KMS-11 (cell line): ENCODE measurements around the gene GRAMD1C.
A peak's percentile ranks its signal among the peaks of the same experiment; 100 is the strongest.

Source experiments
- H2AFZ ChIP-seq: fragments of 200-600 bp; sonication (generic); 2 replicates; pipeline ENCODE4 v1.6.1; 2016; ENCODE audit warnings: antibody characterized with exemption, mixed run types, low read depth
- H3K27ac ChIP-seq: fragments of 200-600 bp; sonication (generic); 2 replicates; pipeline ENCODE4 v1.6.1; 2016; ENCODE audit warnings: mild to moderate bottlenecking, mixed run types
- H3K27me3 ChIP-seq: fragments of 200-600 bp; sonication (generic); 2 replicates; pipeline ENCODE4 v1.6.1; 2017; ENCODE audit warnings: mild to moderate bottlenecking, low read depth, mixed run types, moderate library complexity; ENCODE audit not compliant: insufficient read depth
- H3K36me3 ChIP-seq: fragments of 200-600 bp; sonication (generic); 2 replicates; pipeline ENCODE4 v1.6.1; 2017; ENCODE audit warnings: mild to moderate bottlenecking, mixed run types; ENCODE audit not compliant: insufficient read depth
- H3K4me1 ChIP-seq: fragments of 200-600 bp; sonication (generic); 2 replicates; pipeline ENCODE4 v1.6.1; 2016; ENCODE audit warnings: mild to moderate bottlenecking, low read depth, mixed run types; ENCODE audit not compliant: poor library complexity, severe bottlenecking
- H3K4me2 ChIP-seq: fragments of 200-600 bp; sonication (generic); 2 replicates; pipeline ENCODE4 v1.7.0; 2016; ENCODE audit warnings: mild to moderate bottlenecking, mixed run types
- H3K4me3 ChIP-seq: fragments of 200-600 bp; sonication (generic); IDR thresholded peaks from 2 replicates; pipeline ENCODE4 v1.6.1; 2017; ENCODE audit warnings: low read depth, low read length, mixed read lengths; ENCODE audit not compliant: insufficient read depth
- H3K79me2 ChIP-seq: fragments of 200-600 bp; sonication (generic); 2 replicates; pipeline ENCODE4 v1.6.1; 2016; ENCODE audit warnings: low read depth, mixed run types; ENCODE audit not compliant: insufficient read depth
- H3K9ac ChIP-seq: fragments of 200-600 bp; sonication (generic); 2 replicates; pipeline ENCODE4 v1.6.1; 2016; ENCODE audit warnings: mild to moderate bottlenecking, mixed run types
- H4K20me1 ChIP-seq: fragments of 200-600 bp; sonication (generic); 2 replicates; pipeline ENCODE4 v1.6.1; 2016; ENCODE audit warnings: mild to moderate bottlenecking, mixed run types; ENCODE audit not compliant: insufficient read depth
- CTCF ChIP-seq: fragments of 200-600 bp; sonication (generic); conservative IDR thresholded peaks from 2 replicates; pipeline ENCODE4 v1.6.1; 2017; ENCODE audit warnings: low read depth, mild to moderate bottlenecking, antibody characterized with exemption, low read length, moderate library complexity, mixed read lengths

The GRAMD1C gene

DNA sequence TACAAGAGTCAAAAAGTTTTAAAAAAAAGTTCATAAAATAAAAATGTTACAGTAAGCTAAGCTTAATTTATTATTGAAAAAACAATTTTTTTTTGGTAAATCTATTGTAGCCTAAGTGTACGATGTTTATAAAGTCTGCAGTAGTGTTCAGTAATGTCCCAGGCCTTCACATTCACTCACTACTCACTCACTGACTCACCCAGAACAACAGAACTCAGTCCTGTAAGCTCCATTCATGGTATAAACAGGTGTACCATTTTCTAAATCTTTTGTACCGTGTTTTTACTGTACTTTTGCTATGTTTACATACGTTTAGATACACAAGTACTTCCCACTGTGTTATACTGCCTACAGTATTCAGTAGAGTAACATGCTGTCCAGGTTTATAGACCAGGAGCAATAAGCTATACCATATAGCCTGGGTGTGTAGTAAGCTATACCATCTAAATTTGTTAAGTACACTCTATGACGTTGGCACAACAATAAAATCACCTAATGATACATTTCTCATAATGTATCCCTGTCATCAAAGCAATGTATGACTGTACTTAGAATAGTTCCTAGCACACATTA lies 68.1 kb downstream of the GRAMD1C start:
- no peak overlapping the region for H2AFZ ChIP-seq
- no peaks in the 10 kb centered on the region for H3K36me3 ChIP-seq
- no peak for TF ChIP-seq CTCF
- H3K4me1 ChIP-seq, result no peaks in the 10 kb centered on the region
- no peaks in the 10 kb centered on the region for H4K20me1 ChIP-seq
- no peak overlapping the region for H3K9ac ChIP-seq
- no peak overlapping the region for H3K4me3 ChIP-seq
- no peaks in the 10 kb centered on the region for H3K27me3 ChIP-seq
- H3K79me2 ChIP-seq, result no peaks in the 10 kb centered on the region
- H3K4me2 ChIP-seq, result no peak overlapping the region
- H3K27ac ChIP-seq, result no peak overlapping the region

DNA sequence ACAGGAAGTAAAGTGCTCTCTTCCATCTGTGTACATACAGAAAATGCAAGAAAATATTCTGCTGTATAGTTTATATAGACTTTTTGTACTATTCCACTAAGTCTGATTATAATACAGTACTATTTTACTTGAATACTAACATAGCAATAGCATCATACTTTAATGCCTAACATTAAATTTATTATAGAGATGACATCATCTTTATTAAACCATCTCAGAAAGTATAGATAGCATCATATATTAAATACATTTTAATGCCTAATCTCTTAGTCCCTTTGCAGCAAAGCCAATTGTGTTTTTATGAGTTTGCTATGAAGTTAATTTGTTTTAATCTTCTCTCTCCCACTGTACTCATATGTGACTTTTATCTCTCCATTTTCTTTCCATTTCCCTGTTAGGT lies 69.5 kb downstream of the GRAMD1C start:
- Histone ChIP-seq H4K20me1 (no peaks in the 10 kb centered on the region), H3K9ac (no peak overlapping the region), H3K27me3 (no peaks in the 10 kb centered on the region), H2AFZ (no peak overlapping the region), H3K27ac (no peak overlapping the region), H3K4me2 (no peak overlapping the region), H3K36me3 (no peaks in the 10 kb centered on the region), H3K4me3 (no peak overlapping the region), H3K4me1 (peaks cover 8% of the 10 kb centered on the region), H3K79me2 (no peaks in the 10 kb centered on the region)
- no peak for TF ChIP-seq CTCF

DNA sequence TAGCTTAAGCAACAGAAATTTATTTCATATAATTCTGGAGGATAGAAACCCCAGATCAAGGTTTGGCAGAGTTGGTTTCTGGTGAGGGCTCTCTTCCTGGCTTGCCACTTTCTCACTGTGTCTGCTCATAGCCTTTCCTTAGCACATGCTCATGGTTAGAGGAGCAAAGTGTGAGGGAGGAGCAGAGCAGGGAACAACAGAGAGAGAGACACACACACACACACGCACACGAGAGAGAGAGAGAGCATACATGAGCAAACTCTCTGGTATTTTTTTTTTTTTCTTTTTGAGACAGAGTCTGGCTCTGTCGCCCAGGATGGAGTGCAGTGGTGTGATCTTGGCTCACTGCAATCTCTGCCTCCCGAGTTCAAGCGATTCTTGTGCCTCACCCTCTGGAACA lies 72.4 kb downstream of the GRAMD1C start:
- H3K4me1 ChIP-seq, result peaks cover 12% of the 10 kb centered on the region
- no peak for TF ChIP-seq CTCF

DNA sequence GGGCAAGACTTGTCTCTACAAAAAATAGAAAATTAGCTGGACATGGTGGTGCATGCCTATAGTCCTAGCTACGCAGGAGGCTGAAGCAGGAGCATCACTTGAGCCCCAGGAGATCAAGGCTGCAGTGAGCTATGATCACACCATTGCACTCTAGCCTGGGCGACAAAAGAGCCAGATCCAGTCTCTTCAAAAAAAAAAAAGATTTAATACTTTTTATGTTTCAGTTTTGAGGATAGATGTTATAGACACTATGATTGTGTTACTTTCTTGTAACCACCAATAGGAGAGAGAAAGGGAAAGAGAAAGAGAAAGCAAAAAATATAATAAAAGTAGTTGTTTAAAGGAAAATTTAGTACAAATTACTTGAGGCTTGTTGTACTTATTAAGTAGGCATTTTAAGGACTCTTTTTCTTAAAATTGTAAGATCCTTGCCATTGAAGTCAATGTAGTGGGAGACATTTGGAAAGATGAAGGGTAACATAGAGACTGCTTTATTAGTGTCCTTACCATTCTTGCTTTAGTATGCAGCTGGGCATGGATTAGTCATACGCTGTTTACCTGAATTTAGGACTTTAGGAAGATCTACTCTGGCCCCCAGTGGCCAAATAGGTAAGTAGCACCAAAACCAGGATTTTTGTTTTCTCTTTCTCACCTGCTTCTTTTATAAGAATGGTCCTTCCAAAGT lies 74.1 kb downstream of the GRAMD1C start:
- H4K20me1 ChIP-seq, result no peaks in the 10 kb centered on the region
- TF ChIP-seq CTCF, result peak; percentile 67
- peak overlapping the region; percentile 26 for H3K4me2 ChIP-seq
- peak overlapping the region; percentile 23; the same call in 1 of the 2 replicates for H2AFZ ChIP-seq
- H3K36me3 ChIP-seq, result no peaks in the 10 kb centered on the region
- no peak overlapping the region for H3K27ac ChIP-seq
- H3K79me2 ChIP-seq, result no peaks in the 10 kb centered on the region
- H3K9ac ChIP-seq, result no peak overlapping the region
- H3K4me1 ChIP-seq, result peaks cover 12% of the 10 kb centered on the region
- H3K27me3 ChIP-seq, result no peaks in the 10 kb centered on the region
- no peak overlapping the region for H3K4me3 ChIP-seq

More for the DNA sequence above, 72.4 kb downstream of the GRAMD1C start:
- no peak overlapping the region for H3K9ac ChIP-seq
- H3K79me2 ChIP-seq, result no peaks in the 10 kb centered on the region
- H4K20me1 ChIP-seq, result no peaks in the 10 kb centered on the region
- no peak overlapping the region for H2AFZ ChIP-seq
- H3K27ac ChIP-seq, result no peak overlapping the region
- no peak overlapping the region for H3K4me2 ChIP-seq
- H3K36me3 ChIP-seq, result no peaks in the 10 kb centered on the region
- H3K27me3 ChIP-seq, result no peaks in the 10 kb centered on the region
- H3K4me3 ChIP-seq, result no peak overlapping the region
